HG03558 (cell line): Measurements from ENCODE around the gene ZC2HC1B.

Source experiments
- ATAC-seq: cut with Tn5 transposase; IDR thresholded peaks from one replicate; pipeline ENCODE4 v1.9.1; 2021; ENCODE audit warnings: moderate number of reproducible peaks; ENCODE audit not compliant: unreplicated experiment; ENCODE audit errors: extremely low read depth

ZC2HC1B gene

GRCh38 chr6:143984666-143985065 lies 120.4 kb downstream of the ZC2HC1B start:
- ATAC-seq: no peak

- ATAC-seq: no peak
These were observed 122.3 kb downstream of the ZC2HC1B start for GRCh38 chr6:143986463-143987065.
